Measurements from ENCODE around the gene FAM107B. TPM values are rescaled to one million over a fixed set of nuclear protein-coding genes. Genes with fewer than 3 reads are reported as not detected.

The FAM107B gene
- total and polyA plus RNA-seq, 2 donors, result 49.1 to 52.3 TPM

GRCh38 chr10:14548474-14548873, 226.2 kb downstream of the FAM107B start:
- Histone ChIP-seq H3K27ac (ENCODE audit: low read depth in 1 of 2, low read length in 1 of 2) (no peak overlapping the region), H3K4me1 (ENCODE audit: control insufficient read depth in 2 of 2, insufficient read depth in 2 of 2, low read length in 2 of 2) (peaks cover 2 to 5% of the 10 kb centered on the region in 2 donors), H3K4me3 (ENCODE audit: low read length in 2 of 2) (no peak overlapping the region), H3K36me3 (ENCODE audit: control insufficient read depth in 2 of 2, insufficient read depth in 2 of 2, low read length in 1 of 2) (no peaks in the 10 kb centered on the region), H3K27me3 (ENCODE audit: control insufficient read depth in 2 of 2, insufficient read depth in 1 of 2, low read length in 1 of 2) (no peaks in the 10 kb centered on the region), H3K9me3 (ENCODE audit: control insufficient read depth in 2 of 2, insufficient read depth in 1 of 2, low read length in 1 of 2) (no peaks in the 10 kb centered on the region)
- no peak for DNase-seq (ENCODE audit: low read depth in 6 of 9, low spot score in 9 of 9)
- WGBS, result 94% methylated on average over 11 of the region's 11 CpGs

GRCh38 chr10:14547816-14548215, 226.9 kb downstream of the FAM107B start:
- no peak for DNase-seq (ENCODE audit: low read depth in 6 of 9, low spot score in 9 of 9)
- Histone ChIP-seq H3K27me3 (ENCODE audit: control insufficient read depth in 2 of 2, insufficient read depth in 1 of 2, low read length in 1 of 2) (no peaks in the 10 kb centered on the region), H3K36me3 (ENCODE audit: control insufficient read depth in 2 of 2, insufficient read depth in 2 of 2, low read length in 1 of 2) (no peaks in the 10 kb centered on the region), H3K27ac (ENCODE audit: low read depth in 1 of 2, low read length in 1 of 2) (no peak overlapping the region), H3K4me1 (ENCODE audit: control insufficient read depth in 2 of 2, insufficient read depth in 2 of 2, low read length in 2 of 2) (peaks cover 6 to 9% of the 10 kb centered on the region in 2 donors), H3K4me3 (ENCODE audit: low read length in 2 of 2) (no peak overlapping the region), H3K9me3 (ENCODE audit: control insufficient read depth in 2 of 2, insufficient read depth in 1 of 2, low read length in 1 of 2) (no peaks in the 10 kb centered on the region)
- WGBS, result 96% methylated on average over 9 of the region's 9 CpGs

GRCh38 chr10:14545827-14546226, 228.9 kb downstream of the FAM107B start:
- Histone ChIP-seq H3K4me3 (ENCODE audit: low read length in 2 of 2) (no peak overlapping the region), H3K4me1 (ENCODE audit: control insufficient read depth in 2 of 2, insufficient read depth in 2 of 2, low read length in 2 of 2) (peaks cover 6 to 9% of the 10 kb centered on the region in 2 donors), H3K36me3 (ENCODE audit: control insufficient read depth in 2 of 2, insufficient read depth in 2 of 2, low read length in 1 of 2) (no peaks in the 10 kb centered on the region), H3K9me3 (ENCODE audit: control insufficient read depth in 2 of 2, insufficient read depth in 1 of 2, low read length in 1 of 2) (no peaks in the 10 kb centered on the region), H3K27me3 (ENCODE audit: control insufficient read depth in 2 of 2, insufficient read depth in 1 of 2, low read length in 1 of 2) (no peaks in the 10 kb centered on the region), H3K27ac (ENCODE audit: low read depth in 1 of 2, low read length in 1 of 2) (no peak overlapping the region)
- DNase-seq (ENCODE audit: low read depth in 6 of 9, low spot score in 9 of 9), result no peak
- 61% methylated on average over 4 of the region's 4 CpGs for WGBS

GRCh38 chr10:14543904-14544210, 230.8 kb downstream of the FAM107B start:
- Histone ChIP-seq H3K36me3 (ENCODE audit: control insufficient read depth in 2 of 2, insufficient read depth in 2 of 2, low read length in 1 of 2) (peaks cover 0 to 5% of the 10 kb centered on the region in 2 donors), H3K9me3 (ENCODE audit: control insufficient read depth in 2 of 2, insufficient read depth in 1 of 2, low read length in 1 of 2) (no peaks in the 10 kb centered on the region), H3K27me3 (ENCODE audit: control insufficient read depth in 2 of 2, insufficient read depth in 1 of 2, low read length in 1 of 2) (no peaks in the 10 kb centered on the region), H3K27ac (ENCODE audit: low read depth in 1 of 2, low read length in 1 of 2) (no peak overlapping the region), H3K4me3 (ENCODE audit: low read length in 2 of 2) (no peak overlapping the region), H3K4me1 (ENCODE audit: control insufficient read depth in 2 of 2, insufficient read depth in 2 of 2, low read length in 2 of 2) (peaks cover 6 to 9% of the 10 kb centered on the region in 2 donors)
- 98% methylated on average over 3 of the region's 3 CpGs for WGBS
- DNase-seq (ENCODE audit: low read depth in 6 of 9, low spot score in 9 of 9), result no peak

GRCh38 chr10:14543046-14543903, 231.4 kb downstream of the FAM107B start:
- H3K4me3 ChIP-seq (ENCODE audit: low read length in 2 of 2), result no peak overlapping the region
- H3K9me3 ChIP-seq (ENCODE audit: control insufficient read depth in 2 of 2, insufficient read depth in 1 of 2, low read length in 1 of 2), result no peaks in the 10 kb centered on the region
- peaks cover 6 to 9% of the 10 kb centered on the region in 2 donors for H3K4me1 ChIP-seq (ENCODE audit: control insufficient read depth in 2 of 2, insufficient read depth in 2 of 2, low read length in 2 of 2)
- 12% methylated on average over 11 of the region's 11 CpGs for WGBS
- DNase-seq (ENCODE audit: low read depth in 6 of 9, low spot score in 9 of 9), result peak in 5 of 9 donors; percentile 35 to 74 (median 45)
- no peaks in the 10 kb centered on the region for H3K27me3 ChIP-seq (ENCODE audit: control insufficient read depth in 2 of 2, insufficient read depth in 1 of 2, low read length in 1 of 2)
- H3K27ac ChIP-seq (ENCODE audit: low read depth in 1 of 2, low read length in 1 of 2), result peak overlapping the region; percentile 20 to 71
- H3K36me3 ChIP-seq (ENCODE audit: control insufficient read depth in 2 of 2, insufficient read depth in 2 of 2, low read length in 1 of 2), result peaks cover 0 to 10% of the 10 kb centered on the region in 2 donors

GRCh38 chr10:14541379-14541778, 233.3 kb downstream of the FAM107B start:
- no peaks in the 10 kb centered on the region for H3K9me3 ChIP-seq (ENCODE audit: control insufficient read depth in 2 of 2, insufficient read depth in 1 of 2, low read length in 1 of 2)
- H3K36me3 ChIP-seq (ENCODE audit: control insufficient read depth in 2 of 2, insufficient read depth in 2 of 2, low read length in 1 of 2), result peaks cover 0 to 11% of the 10 kb centered on the region in 2 donors
- DNase-seq (ENCODE audit: low read depth in 6 of 9, low spot score in 9 of 9), result no peak
- peaks cover 5 to 11% of the 10 kb centered on the region in 2 donors for H3K4me1 ChIP-seq (ENCODE audit: control insufficient read depth in 2 of 2, insufficient read depth in 2 of 2, low read length in 2 of 2)
- no peak overlapping the region for H3K4me3 ChIP-seq (ENCODE audit: low read length in 2 of 2)
- no peaks in the 10 kb centered on the region for H3K27me3 ChIP-seq (ENCODE audit: control insufficient read depth in 2 of 2, insufficient read depth in 1 of 2, low read length in 1 of 2)
- 97% methylated on average over 9 of the region's 9 CpGs for WGBS
- H3K27ac ChIP-seq (ENCODE audit: low read depth in 1 of 2, low read length in 1 of 2), result no peak overlapping the region

- DNase-seq (ENCODE audit: low read depth in 6 of 9, low spot score in 9 of 9), result no peak
- no peaks in the 10 kb centered on the region for H3K27me3 ChIP-seq (ENCODE audit: control insufficient read depth in 2 of 2, insufficient read depth in 1 of 2, low read length in 1 of 2)
- H3K4me3 ChIP-seq (ENCODE audit: low read length in 2 of 2), result no peak overlapping the region
- no peaks in the 10 kb centered on the region for H3K9me3 ChIP-seq (ENCODE audit: control insufficient read depth in 2 of 2, insufficient read depth in 1 of 2, low read length in 1 of 2)
- peaks cover 5 to 11% of the 10 kb centered on the region in 2 donors for H3K4me1 ChIP-seq (ENCODE audit: control insufficient read depth in 2 of 2, insufficient read depth in 2 of 2, low read length in 2 of 2)
- 97% methylated on average over 5 of the region's 5 CpGs for WGBS
- peaks cover 0 to 11% of the 10 kb centered on the region in 2 donors for H3K36me3 ChIP-seq (ENCODE audit: control insufficient read depth in 2 of 2, insufficient read depth in 2 of 2, low read length in 1 of 2)
- no peak overlapping the region for H3K27ac ChIP-seq (ENCODE audit: low read depth in 1 of 2, low read length in 1 of 2)
These were observed 234.1 kb downstream of the FAM107B start for GRCh38 chr10:14540611-14541010.

- Histone ChIP-seq H3K27ac (ENCODE audit: low read depth in 1 of 2, low read length in 1 of 2) (no peak overlapping the region), H3K9me3 (ENCODE audit: control insufficient read depth in 2 of 2, insufficient read depth in 1 of 2, low read length in 1 of 2) (no peaks in the 10 kb centered on the region), H3K27me3 (ENCODE audit: control insufficient read depth in 2 of 2, insufficient read depth in 1 of 2, low read length in 1 of 2) (no peaks in the 10 kb centered on the region), H3K4me1 (ENCODE audit: control insufficient read depth in 2 of 2, insufficient read depth in 2 of 2, low read length in 2 of 2) (peaks cover 5 to 11% of the 10 kb centered on the region in 2 donors), H3K36me3 (ENCODE audit: control insufficient read depth in 2 of 2, insufficient read depth in 2 of 2, low read length in 1 of 2) (peaks cover 0 to 11% of the 10 kb centered on the region in 2 donors), H3K4me3 (ENCODE audit: low read length in 2 of 2) (no peak overlapping the region)
- 95% methylated on average over 3 of the region's 3 CpGs for WGBS
- DNase-seq (ENCODE audit: low read depth in 6 of 9, low spot score in 9 of 9), result no peak
These were observed 234.6 kb downstream of the FAM107B start for GRCh38 chr10:14540062-14540461.

GRCh38 chr10:14539176-14539575, 235.5 kb downstream of the FAM107B start:
- Histone ChIP-seq H3K27ac (ENCODE audit: low read depth in 1 of 2, low read length in 1 of 2) (no peak overlapping the region), H3K27me3 (ENCODE audit: control insufficient read depth in 2 of 2, insufficient read depth in 1 of 2, low read length in 1 of 2) (no peaks in the 10 kb centered on the region), H3K4me3 (ENCODE audit: low read length in 2 of 2) (no peak overlapping the region), H3K9me3 (ENCODE audit: control insufficient read depth in 2 of 2, insufficient read depth in 1 of 2, low read length in 1 of 2) (no peaks in the 10 kb centered on the region), H3K4me1 (ENCODE audit: control insufficient read depth in 2 of 2, insufficient read depth in 2 of 2, low read length in 2 of 2) (peaks cover 5 to 11% of the 10 kb centered on the region in 2 donors), H3K36me3 (ENCODE audit: control insufficient read depth in 2 of 2, insufficient read depth in 2 of 2, low read length in 1 of 2) (peaks cover 0 to 11% of the 10 kb centered on the region in 2 donors)
- no peak for DNase-seq (ENCODE audit: low read depth in 6 of 9, low spot score in 9 of 9)
